Measurements from ENCODE around the gene APOO.

- TF ChIP-seq RFX5 (IDR thresholded peaks at IDR 0.05; ENCODE audit: low read depth, low read length) (no peak), CTCF (conservative IDR thresholded peaks at IDR 0.05; ENCODE audit: low read depth, low read length) (no peak)
These were observed 63.1 kb downstream of the APOO start for GRCh38 chrX:23844502-23845138.
